D721Med (cell line): Measurements from ENCODE around the gene CES1.
"Not testable (repeated sequence)": the region's sequence is repeated elsewhere in the genome, so short reads cannot be mapped to it uniquely, and the experiment has no call there.

ENCODE experiments used
- DNase-seq: peaks from one replicate; pipeline ENCODE4 v3.0.0; 2011; ENCODE audit warnings: low spot score; ENCODE audit not compliant: insufficient read length
- FAIRE-seq: peaks from 2 replicates; lab custom pipeline; 2011; peaks lifted over from hg19 to GRCh38; lab: Jason Lieb, UNC
- TF ChIP-seq, protein P1 (sequence below): IDR thresholded peaks from 2 replicates; pipeline ENCODE4 v1.5.1; 2012; ENCODE audit warnings: mild to moderate bottlenecking, control low read depth; ENCODE audit not compliant: insufficient read depth; ENCODE audit errors: missing control alignments

Gene CES1

DNA sequence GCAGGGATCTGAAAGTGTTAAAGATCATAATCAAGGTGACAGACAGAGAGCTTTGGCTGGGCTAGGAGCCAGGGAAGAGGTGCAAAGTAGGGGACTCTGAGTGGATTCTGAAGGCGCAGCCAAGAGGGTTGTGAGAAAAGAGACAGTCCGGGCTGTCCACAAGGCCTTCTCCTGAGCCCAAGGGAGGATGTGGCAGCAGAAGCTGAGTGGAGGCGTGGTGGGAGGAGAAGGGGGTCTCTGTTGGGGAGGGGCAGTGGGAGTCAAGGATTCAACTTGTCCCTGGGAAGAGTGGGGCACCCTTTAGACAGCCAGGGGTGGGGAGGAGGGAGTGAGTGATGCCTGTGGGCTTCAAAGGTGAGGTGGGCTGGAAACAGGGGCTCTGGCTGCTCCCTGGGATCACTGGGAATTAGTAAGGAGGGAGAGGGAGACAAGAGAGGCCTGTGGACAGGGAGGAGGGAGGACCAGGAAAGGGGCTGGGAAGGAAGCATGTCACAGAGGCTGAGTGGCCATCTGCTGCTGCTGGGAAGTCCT lies 10.6 kb downstream of the CES1 start:
- FAIRE-seq (no peak), DNase-seq (no peak)
- TF ChIP-seq, protein P1, sequence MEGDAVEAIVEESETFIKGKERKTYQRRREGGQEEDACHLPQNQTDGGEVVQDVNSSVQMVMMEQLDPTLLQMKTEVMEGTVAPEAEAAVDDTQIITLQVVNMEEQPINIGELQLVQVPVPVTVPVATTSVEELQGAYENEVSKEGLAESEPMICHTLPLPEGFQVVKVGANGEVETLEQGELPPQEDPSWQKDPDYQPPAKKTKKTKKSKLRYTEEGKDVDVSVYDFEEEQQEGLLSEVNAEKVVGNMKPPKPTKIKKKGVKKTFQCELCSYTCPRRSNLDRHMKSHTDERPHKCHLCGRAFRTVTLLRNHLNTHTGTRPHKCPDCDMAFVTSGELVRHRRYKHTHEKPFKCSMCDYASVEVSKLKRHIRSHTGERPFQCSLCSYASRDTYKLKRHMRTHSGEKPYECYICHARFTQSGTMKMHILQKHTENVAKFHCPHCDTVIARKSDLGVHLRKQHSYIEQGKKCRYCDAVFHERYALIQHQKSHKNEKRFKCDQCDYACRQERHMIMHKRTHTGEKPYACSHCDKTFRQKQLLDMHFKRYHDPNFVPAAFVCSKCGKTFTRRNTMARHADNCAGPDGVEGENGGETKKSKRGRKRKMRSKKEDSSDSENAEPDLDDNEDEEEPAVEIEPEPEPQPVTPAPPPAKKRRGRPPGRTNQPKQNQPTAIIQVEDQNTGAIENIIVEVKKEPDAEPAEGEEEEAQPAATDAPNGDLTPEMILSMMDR, result no peak

DNA sequence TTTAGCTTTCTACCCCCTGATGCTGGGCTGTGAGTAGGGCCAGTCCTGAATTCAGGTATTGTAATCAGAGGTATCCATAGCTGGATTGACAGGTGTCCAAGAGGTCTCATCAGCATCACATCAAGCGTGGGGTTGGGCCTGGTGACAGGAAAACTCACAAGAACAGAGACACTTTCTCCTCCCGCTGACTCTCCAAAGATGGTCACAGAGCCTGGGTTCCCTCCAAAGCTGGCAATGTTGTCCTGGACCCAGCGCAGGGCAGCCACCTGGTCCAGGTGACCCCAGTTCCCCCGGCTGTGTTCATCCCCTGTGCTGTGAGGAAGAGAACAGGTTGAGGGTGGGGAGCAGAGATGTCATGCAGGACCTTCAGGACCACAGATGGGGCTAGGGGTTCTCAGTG lies 11.7 kb downstream of the CES1 start:
- TF ChIP-seq, protein P1, result no peak
- FAIRE-seq (no peak), DNase-seq (no peak)

GRCh38 chr16:55820615-55821014 lies 12.3 kb downstream of the CES1 start:
- no peak for FAIRE-seq
- DNase-seq, result no peak
- TF ChIP-seq, protein P1, result no peak

DNA sequence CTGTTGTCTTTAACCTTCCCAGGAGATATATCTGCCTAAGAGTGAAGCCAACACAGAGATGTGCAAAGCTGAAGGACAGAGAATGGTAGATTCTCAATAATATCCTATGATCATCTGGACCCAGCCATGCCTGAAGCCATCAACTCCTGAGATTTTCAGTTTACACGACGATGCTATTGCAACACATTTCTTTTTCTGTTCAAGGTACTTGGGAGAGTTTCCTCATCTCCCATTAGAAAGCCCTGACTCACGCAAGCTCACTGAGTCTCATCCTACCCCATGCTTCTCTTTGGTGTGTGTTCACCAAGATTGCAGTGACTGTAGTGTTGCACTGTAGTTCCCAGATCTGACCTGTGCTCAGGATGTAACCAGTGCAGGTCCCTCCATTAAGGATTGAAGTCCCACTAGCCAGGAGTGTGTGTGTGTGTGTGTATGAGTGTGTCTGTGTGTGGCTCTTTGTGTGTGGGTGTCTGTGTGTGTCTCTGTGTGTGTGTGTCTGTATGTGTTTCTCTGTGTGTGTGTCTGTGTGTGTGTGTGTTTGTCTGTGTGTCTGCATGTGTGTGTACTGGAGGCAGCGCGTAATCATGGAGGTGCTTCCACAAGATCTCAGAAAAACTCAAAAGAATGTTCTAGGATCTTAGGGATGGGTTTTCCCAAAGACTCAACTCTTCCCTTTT lies 15.5 kb downstream of the CES1 start:
- TF ChIP-seq, protein P1, result no peak
- no peak for DNase-seq
- no peak for FAIRE-seq

DNA sequence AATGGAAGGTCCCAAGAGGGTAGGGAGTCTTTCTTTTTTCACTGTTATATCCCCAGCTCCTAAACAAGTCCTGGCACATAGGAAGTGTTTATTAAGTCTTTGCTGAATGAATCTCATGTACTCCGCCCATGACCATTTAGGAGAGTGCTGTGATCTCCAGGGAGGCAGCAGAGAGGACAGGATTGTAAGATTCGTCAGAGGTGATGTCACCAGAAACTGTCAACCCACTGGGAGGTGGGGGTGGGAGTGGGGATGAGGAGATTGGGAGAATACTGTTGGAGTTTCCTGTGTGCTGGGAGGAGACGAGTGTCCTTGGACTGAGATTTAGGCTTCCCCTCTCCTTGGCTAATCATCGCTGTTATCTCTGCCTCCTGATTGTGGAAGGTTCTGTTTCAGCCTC lies 16.7 kb downstream of the CES1 start:
- not testable (repeated sequence) for DNase-seq, FAIRE-seq

GRCh38 chr16:55815320-55815719 lies 17.6 kb downstream of the CES1 start:
- DNase-seq, result no peak
- FAIRE-seq, result no peak
- TF ChIP-seq, protein P1, result no peak

GRCh38 chr16:55814174-55814573 lies 18.7 kb downstream of the CES1 start:
- not testable (repeated sequence) for FAIRE-seq

DNA sequence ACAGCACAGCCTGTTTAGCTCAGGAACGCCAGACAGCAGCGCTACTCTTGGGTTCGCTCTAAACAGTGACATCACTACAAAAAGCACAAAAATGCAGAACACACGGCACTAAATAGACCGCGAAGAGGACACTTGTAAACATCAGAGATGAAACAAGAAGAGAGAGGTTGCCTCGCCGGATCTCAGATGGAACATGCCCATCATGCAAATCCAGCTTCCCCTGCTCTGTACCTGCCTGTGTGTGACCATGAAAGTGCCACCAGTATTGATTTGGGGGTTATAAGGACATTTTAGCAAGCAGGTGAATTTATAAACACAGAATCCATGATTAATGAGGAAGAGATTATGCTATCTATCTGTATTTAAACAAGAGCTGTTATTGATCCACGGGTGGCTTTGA lies 19.2 kb downstream of the CES1 start:
- not testable (repeated sequence) for DNase-seq, FAIRE-seq

More at GRCh38 chr16:55814174-55814573, 18.7 kb downstream of the CES1 start:
- not testable (repeated sequence) for DNase-seq

- DNase-seq (no peak), FAIRE-seq (no peak)
- TF ChIP-seq, protein P1, result no peak
These were observed 19.9 kb downstream of the CES1 start for GRCh38 chr16:55812951-55813350.
